Neural cell (in vitro differentiated cells): ENCODE results near the gene ATP1A4. TPM values are rescaled to one million over a fixed set of nuclear protein-coding genes. Genes with fewer than 3 reads are reported as not detected.

ENCODE experiments used
- H2AFZ ChIP-seq: fragments of 200-600, 300-800 bp; sonication (generic), shearing (Covaris generic); 2 replicates; pipeline ENCODE4 v1.6.0; 2014; ENCODE audit warnings: low read depth, mild to moderate bottlenecking, antibody characterized with exemption, low read length, moderate library complexity
- H3F3A ChIP-seq: fragments of 200-600 bp; shearing (Covaris generic); 2 replicates; pipeline ENCODE4 v1.6.1; 2016; ENCODE audit warnings: mild to moderate bottlenecking, moderate library complexity, mixed read lengths, antibody characterized with exemption, low read length; ENCODE audit not compliant: insufficient read depth, poor library complexity, severe bottlenecking
- H3K27ac ChIP-seq: fragments of 200-600, 300-800 bp; sonication (generic), shearing (Covaris generic); 2 replicates; pipeline ENCODE4 v1.5.1; 2014; ENCODE audit warnings: mild to moderate bottlenecking, low read length, moderate library complexity
- H3K27me3 ChIP-seq: fragments of 300-800, 200-600 bp; sonication (generic), shearing (Covaris generic); 2 replicates; pipeline ENCODE4 v1.6.0; 2014; ENCODE audit warnings: mild to moderate bottlenecking, low read depth, low read length, moderate library complexity; ENCODE audit not compliant: insufficient read depth
- H3K36me3 ChIP-seq: fragments of 300-800, 200-600 bp; sonication (generic), shearing (Covaris generic); 2 replicates; pipeline ENCODE4 v1.5.1; 2014; ENCODE audit warnings: mild to moderate bottlenecking, antibody characterized with exemption, low read length, moderate library complexity; ENCODE audit not compliant: insufficient read depth
- H3K4me2 ChIP-seq: fragments of 300-800, 200-600 bp; sonication (generic), shearing (Covaris generic); 2 replicates; pipeline ENCODE4 v1.6.0; 2014; ENCODE audit warnings: mild to moderate bottlenecking, low read length
- H3K4me3 ChIP-seq: fragments of 300-800, 200-600 bp; sonication (generic), shearing (Covaris generic); 2 replicates; pipeline ENCODE4 v1.5.1; 2014; ENCODE audit warnings: mild to moderate bottlenecking, low read length, moderate library complexity
- H3K79me2 ChIP-seq: fragments of 200-600 bp; shearing (Covaris generic); replicated peaks from 2 replicates; pipeline ENCODE4 v1.6.0; 2014; ENCODE audit warnings: mild to moderate bottlenecking, low read length, moderate library complexity; ENCODE audit not compliant: insufficient read depth
- H3K9ac ChIP-seq: fragments of 300-800, 200-600 bp; sonication (generic), shearing (Covaris generic); 2 replicates; pipeline ENCODE4 v1.6.1; 2016; ENCODE audit warnings: mild to moderate bottlenecking, low read length, mixed read lengths
- H3K9me2 ChIP-seq: fragments of 200-600 bp; shearing (Covaris generic); 2 replicates; pipeline ENCODE4 v1.6.1; 2016; ENCODE audit warnings: mild to moderate bottlenecking, low read length, mixed read lengths; ENCODE audit not compliant: insufficient read depth
- H3K9me3 ChIP-seq: fragments of 200-600, 300-800 bp; sonication (generic), shearing (Covaris generic); 2 replicates; pipeline ENCODE4 v1.6.1; 2016; ENCODE audit warnings: mild to moderate bottlenecking, mixed run types, low read length, moderate library complexity, mixed read lengths
- H4K20me1 ChIP-seq: fragments of 200-600 bp; shearing (Covaris generic); 2 replicates; pipeline ENCODE4 v1.6.1; 2016; ENCODE audit warnings: mild to moderate bottlenecking, mixed run types; ENCODE audit not compliant: insufficient read depth
- EP300 ChIP-seq: fragments of 450-650 bp; conservative IDR thresholded peaks from 2 replicates; pipeline ENCODE4 v1.6.1; 2014; ENCODE audit warnings: antibody characterized with exemption, mild to moderate bottlenecking, moderate library complexity; ENCODE audit not compliant: poor library complexity, severe bottlenecking
- EZH2 ChIP-seq: fragments of 200-600, 300-800 bp; shearing (Covaris generic), sonication (generic); IDR thresholded peaks from 2 replicates; pipeline ENCODE4 v1.6.1; 2014; ENCODE audit warnings: antibody characterized with exemption, low read length, borderline replicate concordance, mild to moderate bottlenecking; ENCODE audit not compliant: insufficient read depth, poor library complexity, severe bottlenecking
- MXI1 ChIP-seq: fragments of 450-650 bp; conservative IDR thresholded peaks from 2 replicates; pipeline ENCODE4 v1.6.1; 2014; ENCODE audit warnings: antibody characterized with exemption, mild to moderate bottlenecking; ENCODE audit not compliant: poor library complexity, severe bottlenecking
- POLR2AphosphoS5 ChIP-seq: IDR thresholded peaks from 2 replicates; pipeline ENCODE4 v1.6.1; 2012
- RAD21 ChIP-seq: fragments of 450-650 bp; conservative IDR thresholded peaks from 2 replicates; pipeline ENCODE4 v1.6.1; 2014; ENCODE audit warnings: antibody characterized with exemption, mild to moderate bottlenecking, moderate library complexity
- SMC3 ChIP-seq: fragments of 450-650 bp; conservative IDR thresholded peaks from 2 replicates; pipeline ENCODE4 v1.6.1; 2014; ENCODE audit warnings: antibody characterized with exemption, mild to moderate bottlenecking, moderate library complexity; ENCODE audit not compliant: poor library complexity
- TAF1 ChIP-seq: IDR thresholded peaks from 2 replicates; pipeline ENCODE4 v1.6.1; 2012; ENCODE audit warnings: low read depth
- polyA plus RNA-seq: library from polyadenylated mRNA; depleted of rRNA; stranded (reverse); fragments of >200 nt; gene quantifications from 2 replicates; pipeline ENCODE4 v1.2.3, GENCODE V29; 2014
- TF ChIP-seq, protein P1 (sequence below): fragments of 450-650 bp; IDR thresholded peaks from 2 replicates; pipeline ENCODE4 v1.5.1; 2014; ENCODE audit warnings: antibody characterized with exemption, mild to moderate bottlenecking, moderate library complexity; ENCODE audit not compliant: poor library complexity, severe bottlenecking
- TF ChIP-seq, protein P2 (sequence below): IDR thresholded peaks from 2 replicates; pipeline ENCODE4 v1.6.1; 2012; ENCODE audit warnings: borderline replicate concordance

The ATP1A4 gene
- polyA plus RNA-seq, 1 donor from 2014 or later, result not detected

DNA sequence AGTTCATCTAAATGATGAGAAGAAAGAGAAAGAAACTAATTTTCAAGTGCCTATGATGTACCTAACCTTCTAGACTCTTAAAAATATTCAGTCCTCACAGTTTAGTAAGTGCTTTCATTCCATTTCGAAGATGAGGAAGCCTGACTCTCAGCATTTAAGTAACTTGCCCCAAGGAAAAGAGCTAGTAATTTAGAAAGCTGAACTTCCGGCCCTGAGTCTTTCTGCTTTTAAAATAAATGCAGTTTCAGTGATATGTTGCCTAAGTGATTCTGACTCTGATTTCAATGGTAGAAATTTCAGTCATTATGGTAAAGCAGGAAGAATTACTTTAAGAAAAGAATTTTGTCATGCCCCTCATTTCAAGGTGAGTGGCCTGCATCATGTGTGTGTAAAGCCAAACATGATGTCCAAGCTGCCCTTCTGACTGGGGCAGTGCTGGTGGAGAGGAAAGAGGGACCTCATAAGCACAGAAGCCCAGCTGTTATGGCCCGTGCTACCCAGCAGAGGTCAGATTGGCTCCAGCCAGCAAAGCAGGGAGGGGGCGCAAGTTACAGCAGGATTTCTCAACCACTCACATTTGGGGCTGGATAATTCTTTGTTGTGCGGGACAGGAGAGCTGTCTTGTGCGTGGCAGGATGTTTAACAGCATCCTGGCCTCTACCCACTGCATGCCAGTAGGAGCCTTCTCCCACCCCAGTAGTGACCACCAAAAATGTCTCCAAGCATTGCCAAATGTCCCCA, 10.7 kb downstream of the ATP1A4 start:
- no peak for TF ChIP-seq TAF1
- no peak for TF ChIP-seq MXI1
- TF ChIP-seq, protein P1, sequence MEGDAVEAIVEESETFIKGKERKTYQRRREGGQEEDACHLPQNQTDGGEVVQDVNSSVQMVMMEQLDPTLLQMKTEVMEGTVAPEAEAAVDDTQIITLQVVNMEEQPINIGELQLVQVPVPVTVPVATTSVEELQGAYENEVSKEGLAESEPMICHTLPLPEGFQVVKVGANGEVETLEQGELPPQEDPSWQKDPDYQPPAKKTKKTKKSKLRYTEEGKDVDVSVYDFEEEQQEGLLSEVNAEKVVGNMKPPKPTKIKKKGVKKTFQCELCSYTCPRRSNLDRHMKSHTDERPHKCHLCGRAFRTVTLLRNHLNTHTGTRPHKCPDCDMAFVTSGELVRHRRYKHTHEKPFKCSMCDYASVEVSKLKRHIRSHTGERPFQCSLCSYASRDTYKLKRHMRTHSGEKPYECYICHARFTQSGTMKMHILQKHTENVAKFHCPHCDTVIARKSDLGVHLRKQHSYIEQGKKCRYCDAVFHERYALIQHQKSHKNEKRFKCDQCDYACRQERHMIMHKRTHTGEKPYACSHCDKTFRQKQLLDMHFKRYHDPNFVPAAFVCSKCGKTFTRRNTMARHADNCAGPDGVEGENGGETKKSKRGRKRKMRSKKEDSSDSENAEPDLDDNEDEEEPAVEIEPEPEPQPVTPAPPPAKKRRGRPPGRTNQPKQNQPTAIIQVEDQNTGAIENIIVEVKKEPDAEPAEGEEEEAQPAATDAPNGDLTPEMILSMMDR, result peak; percentile 28
- TF ChIP-seq SMC3, result peak; percentile 16
- TF ChIP-seq POLR2AphosphoS5, result no peak
- no peak for TF ChIP-seq EZH2
- TF ChIP-seq, protein P2, sequence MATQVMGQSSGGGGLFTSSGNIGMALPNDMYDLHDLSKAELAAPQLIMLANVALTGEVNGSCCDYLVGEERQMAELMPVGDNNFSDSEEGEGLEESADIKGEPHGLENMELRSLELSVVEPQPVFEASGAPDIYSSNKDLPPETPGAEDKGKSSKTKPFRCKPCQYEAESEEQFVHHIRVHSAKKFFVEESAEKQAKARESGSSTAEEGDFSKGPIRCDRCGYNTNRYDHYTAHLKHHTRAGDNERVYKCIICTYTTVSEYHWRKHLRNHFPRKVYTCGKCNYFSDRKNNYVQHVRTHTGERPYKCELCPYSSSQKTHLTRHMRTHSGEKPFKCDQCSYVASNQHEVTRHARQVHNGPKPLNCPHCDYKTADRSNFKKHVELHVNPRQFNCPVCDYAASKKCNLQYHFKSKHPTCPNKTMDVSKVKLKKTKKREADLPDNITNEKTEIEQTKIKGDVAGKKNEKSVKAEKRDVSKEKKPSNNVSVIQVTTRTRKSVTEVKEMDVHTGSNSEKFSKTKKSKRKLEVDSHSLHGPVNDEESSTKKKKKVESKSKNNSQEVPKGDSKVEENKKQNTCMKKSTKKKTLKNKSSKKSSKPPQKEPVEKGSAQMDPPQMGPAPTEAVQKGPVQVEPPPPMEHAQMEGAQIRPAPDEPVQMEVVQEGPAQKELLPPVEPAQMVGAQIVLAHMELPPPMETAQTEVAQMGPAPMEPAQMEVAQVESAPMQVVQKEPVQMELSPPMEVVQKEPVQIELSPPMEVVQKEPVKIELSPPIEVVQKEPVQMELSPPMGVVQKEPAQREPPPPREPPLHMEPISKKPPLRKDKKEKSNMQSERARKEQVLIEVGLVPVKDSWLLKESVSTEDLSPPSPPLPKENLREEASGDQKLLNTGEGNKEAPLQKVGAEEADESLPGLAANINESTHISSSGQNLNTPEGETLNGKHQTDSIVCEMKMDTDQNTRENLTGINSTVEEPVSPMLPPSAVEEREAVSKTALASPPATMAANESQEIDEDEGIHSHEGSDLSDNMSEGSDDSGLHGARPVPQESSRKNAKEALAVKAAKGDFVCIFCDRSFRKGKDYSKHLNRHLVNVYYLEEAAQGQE, result no peak
- no peak for TF ChIP-seq EP300
- no peak for TF ChIP-seq RAD21
- Histone ChIP-seq H3K36me3 (no peaks in the 10 kb centered on the region), H3K27me3 (no peaks in the 10 kb centered on the region), H3K4me2 (no peak overlapping the region), H3F3A (no peaks in the 10 kb centered on the region), H3K9ac (no peak overlapping the region), H4K20me1 (no peaks in the 10 kb centered on the region), H3K9me2 (no peaks in the 10 kb centered on the region), H2AFZ (no peak overlapping the region), H3K27ac (no peak overlapping the region), H3K9me3 (no peaks in the 10 kb centered on the region), H3K79me2 (no peaks in the 10 kb centered on the region), H3K4me3 (no peak overlapping the region)

DNA sequence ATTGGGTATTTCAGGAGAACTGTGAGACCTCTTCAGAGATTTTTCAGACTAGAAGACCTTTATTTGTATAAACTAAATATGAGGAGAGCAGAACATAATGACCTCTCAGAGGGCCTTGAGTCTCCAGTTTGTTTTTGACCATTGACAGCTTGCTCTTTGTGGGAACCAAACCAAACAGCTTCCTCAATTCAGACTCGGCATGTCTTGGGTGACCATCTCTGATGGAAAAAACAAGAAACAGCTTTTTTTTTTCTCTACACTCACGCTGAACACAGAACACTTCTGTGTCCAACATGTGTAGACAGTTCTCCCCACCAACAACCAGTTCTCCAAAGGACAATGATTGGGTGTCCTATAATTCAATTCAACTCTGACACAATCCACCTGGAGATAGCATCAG, 11.5 kb downstream of the ATP1A4 start:
- Histone ChIP-seq H3K4me3 (no peak overlapping the region), H3K27me3 (no peaks in the 10 kb centered on the region), H3K36me3 (no peaks in the 10 kb centered on the region), H3K27ac (no peak overlapping the region), H3F3A (no peaks in the 10 kb centered on the region), H3K4me2 (no peak overlapping the region), H3K9ac (no peak overlapping the region), H3K9me2 (no peaks in the 10 kb centered on the region), H3K79me2 (no peaks in the 10 kb centered on the region), H4K20me1 (no peaks in the 10 kb centered on the region), H2AFZ (no peak overlapping the region), H3K9me3 (no peaks in the 10 kb centered on the region)
- TF ChIP-seq TAF1, result no peak
- no peak for TF ChIP-seq EP300
- TF ChIP-seq POLR2AphosphoS5, result no peak
- TF ChIP-seq, protein P2, result no peak
- no peak for TF ChIP-seq MXI1
- no peak for TF ChIP-seq SMC3
- TF ChIP-seq EZH2, result no peak
- no peak for TF ChIP-seq RAD21
